ENCODE results near the gene C17orf113.

- no peak for TF ChIP-seq CTCF (IDR thresholded peaks at IDR 0.05; ENCODE audit: low read depth, low read length, poor library complexity, severe bottlenecking)
- no peak for TF ChIP-seq EZH2phosphoT487 (IDR thresholded peaks at IDR 0.05; ENCODE audit: borderline replicate concordance, low read length)
Measured at GRCh38 chr17:42047343-42047742, 3.1 kb downstream of the C17orf113 start.

Data from DOHH2 (cell line).